Neural cell (in vitro differentiated cells): ENCODE data around the gene PDE10A. TPM values are rescaled to one million over a fixed set of nuclear protein-coding genes. Genes with fewer than 3 reads are reported as not detected.

ENCODE experiments used
- H2AFZ ChIP-seq: fragments of 200-600, 300-800 bp; sonication (generic), shearing (Covaris generic); 2 replicates; pipeline ENCODE4 v1.6.0; 2014; ENCODE audit warnings: low read depth, mild to moderate bottlenecking, antibody characterized with exemption, low read length, moderate library complexity
- H3F3A ChIP-seq: fragments of 200-600 bp; shearing (Covaris generic); 2 replicates; pipeline ENCODE4 v1.6.1; 2016; ENCODE audit warnings: mild to moderate bottlenecking, moderate library complexity, mixed read lengths, antibody characterized with exemption, low read length; ENCODE audit not compliant: insufficient read depth, poor library complexity, severe bottlenecking
- H3K27ac ChIP-seq: fragments of 200-600, 300-800 bp; sonication (generic), shearing (Covaris generic); 2 replicates; pipeline ENCODE4 v1.5.1; 2014; ENCODE audit warnings: mild to moderate bottlenecking, low read length, moderate library complexity
- H3K27me3 ChIP-seq: fragments of 300-800, 200-600 bp; sonication (generic), shearing (Covaris generic); 2 replicates; pipeline ENCODE4 v1.6.0; 2014; ENCODE audit warnings: mild to moderate bottlenecking, low read depth, low read length, moderate library complexity; ENCODE audit not compliant: insufficient read depth
- H3K36me3 ChIP-seq: fragments of 300-800, 200-600 bp; sonication (generic), shearing (Covaris generic); 2 replicates; pipeline ENCODE4 v1.5.1; 2014; ENCODE audit warnings: mild to moderate bottlenecking, antibody characterized with exemption, low read length, moderate library complexity; ENCODE audit not compliant: insufficient read depth
- H3K4me2 ChIP-seq: fragments of 300-800, 200-600 bp; sonication (generic), shearing (Covaris generic); 2 replicates; pipeline ENCODE4 v1.6.0; 2014; ENCODE audit warnings: mild to moderate bottlenecking, low read length
- H3K4me3 ChIP-seq: fragments of 300-800, 200-600 bp; sonication (generic), shearing (Covaris generic); 2 replicates; pipeline ENCODE4 v1.5.1; 2014; ENCODE audit warnings: mild to moderate bottlenecking, low read length, moderate library complexity
- H3K79me2 ChIP-seq: fragments of 200-600 bp; shearing (Covaris generic); replicated peaks from 2 replicates; pipeline ENCODE4 v1.6.0; 2014; ENCODE audit warnings: mild to moderate bottlenecking, low read length, moderate library complexity; ENCODE audit not compliant: insufficient read depth
- H3K9ac ChIP-seq: fragments of 300-800, 200-600 bp; sonication (generic), shearing (Covaris generic); 2 replicates; pipeline ENCODE4 v1.6.1; 2016; ENCODE audit warnings: mild to moderate bottlenecking, low read length, mixed read lengths
- H3K9me2 ChIP-seq: fragments of 200-600 bp; shearing (Covaris generic); 2 replicates; pipeline ENCODE4 v1.6.1; 2016; ENCODE audit warnings: mild to moderate bottlenecking, low read length, mixed read lengths; ENCODE audit not compliant: insufficient read depth
- H3K9me3 ChIP-seq: fragments of 200-600, 300-800 bp; sonication (generic), shearing (Covaris generic); 2 replicates; pipeline ENCODE4 v1.6.1; 2016; ENCODE audit warnings: mild to moderate bottlenecking, mixed run types, low read length, moderate library complexity, mixed read lengths
- H4K20me1 ChIP-seq: fragments of 200-600 bp; shearing (Covaris generic); 2 replicates; pipeline ENCODE4 v1.6.1; 2016; ENCODE audit warnings: mild to moderate bottlenecking, mixed run types; ENCODE audit not compliant: insufficient read depth
- EP300 ChIP-seq: fragments of 450-650 bp; conservative IDR thresholded peaks from 2 replicates; pipeline ENCODE4 v1.6.1; 2014; ENCODE audit warnings: antibody characterized with exemption, mild to moderate bottlenecking, moderate library complexity; ENCODE audit not compliant: poor library complexity, severe bottlenecking
- EZH2 ChIP-seq: fragments of 200-600, 300-800 bp; shearing (Covaris generic), sonication (generic); IDR thresholded peaks from 2 replicates; pipeline ENCODE4 v1.6.1; 2014; ENCODE audit warnings: antibody characterized with exemption, low read length, borderline replicate concordance, mild to moderate bottlenecking; ENCODE audit not compliant: insufficient read depth, poor library complexity, severe bottlenecking
- MXI1 ChIP-seq: fragments of 450-650 bp; conservative IDR thresholded peaks from 2 replicates; pipeline ENCODE4 v1.6.1; 2014; ENCODE audit warnings: antibody characterized with exemption, mild to moderate bottlenecking; ENCODE audit not compliant: poor library complexity, severe bottlenecking
- POLR2AphosphoS5 ChIP-seq: IDR thresholded peaks from 2 replicates; pipeline ENCODE4 v1.6.1; 2012
- RAD21 ChIP-seq: fragments of 450-650 bp; conservative IDR thresholded peaks from 2 replicates; pipeline ENCODE4 v1.6.1; 2014; ENCODE audit warnings: antibody characterized with exemption, mild to moderate bottlenecking, moderate library complexity
- SMC3 ChIP-seq: fragments of 450-650 bp; conservative IDR thresholded peaks from 2 replicates; pipeline ENCODE4 v1.6.1; 2014; ENCODE audit warnings: antibody characterized with exemption, mild to moderate bottlenecking, moderate library complexity; ENCODE audit not compliant: poor library complexity
- TAF1 ChIP-seq: IDR thresholded peaks from 2 replicates; pipeline ENCODE4 v1.6.1; 2012; ENCODE audit warnings: low read depth
- polyA plus RNA-seq: library from polyadenylated mRNA; depleted of rRNA; stranded (reverse); fragments of >200 nt; gene quantifications from 2 replicates; pipeline ENCODE4 v1.2.3, GENCODE V29; 2014
- TF ChIP-seq, protein P1 (sequence below): fragments of 450-650 bp; IDR thresholded peaks from 2 replicates; pipeline ENCODE4 v1.5.1; 2014; ENCODE audit warnings: antibody characterized with exemption, mild to moderate bottlenecking, moderate library complexity; ENCODE audit not compliant: poor library complexity, severe bottlenecking
- TF ChIP-seq, protein P2 (sequence below): IDR thresholded peaks from 2 replicates; pipeline ENCODE4 v1.6.1; 2012; ENCODE audit warnings: borderline replicate concordance

Gene PDE10A
- polyA plus RNA-seq, 1 donor from 2014 or later, result 52.4 TPM

DNA sequence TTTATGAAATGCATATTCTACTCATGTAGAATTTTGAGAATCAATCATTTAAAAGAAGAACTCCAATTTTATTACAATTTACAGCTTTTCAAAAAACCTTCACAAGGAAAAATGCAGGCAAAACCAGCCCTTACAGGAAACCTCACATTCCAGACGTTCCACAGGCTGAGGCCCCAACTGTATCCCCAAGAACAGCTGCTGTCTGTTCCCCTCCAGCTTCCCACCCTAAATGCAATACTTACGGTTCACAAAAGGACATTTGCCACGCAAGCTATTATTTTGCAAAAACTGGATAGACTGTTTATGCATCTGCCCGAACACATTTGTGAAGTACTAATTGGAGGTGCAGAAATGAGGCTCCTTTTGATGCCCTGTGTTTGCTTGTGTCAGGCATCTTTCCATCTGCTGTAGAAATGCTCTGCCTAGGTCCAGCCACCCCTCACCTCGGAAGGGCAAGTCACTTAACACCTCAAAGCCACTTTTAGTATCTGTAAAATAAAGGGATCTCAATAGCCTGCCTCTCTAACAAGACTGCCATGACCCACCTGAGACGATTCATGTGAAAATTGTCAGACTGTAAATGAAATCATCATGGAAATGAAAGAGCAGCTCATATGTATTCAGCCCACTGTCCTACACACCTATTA is 26.5 kb downstream of the PDE10A start:
- TF ChIP-seq POLR2AphosphoS5 (no peak), RAD21 (no peak), TAF1 (no peak), SMC3 (no peak), EZH2 (no peak), MXI1 (no peak), EP300 (no peak)
- TF ChIP-seq, protein P1, sequence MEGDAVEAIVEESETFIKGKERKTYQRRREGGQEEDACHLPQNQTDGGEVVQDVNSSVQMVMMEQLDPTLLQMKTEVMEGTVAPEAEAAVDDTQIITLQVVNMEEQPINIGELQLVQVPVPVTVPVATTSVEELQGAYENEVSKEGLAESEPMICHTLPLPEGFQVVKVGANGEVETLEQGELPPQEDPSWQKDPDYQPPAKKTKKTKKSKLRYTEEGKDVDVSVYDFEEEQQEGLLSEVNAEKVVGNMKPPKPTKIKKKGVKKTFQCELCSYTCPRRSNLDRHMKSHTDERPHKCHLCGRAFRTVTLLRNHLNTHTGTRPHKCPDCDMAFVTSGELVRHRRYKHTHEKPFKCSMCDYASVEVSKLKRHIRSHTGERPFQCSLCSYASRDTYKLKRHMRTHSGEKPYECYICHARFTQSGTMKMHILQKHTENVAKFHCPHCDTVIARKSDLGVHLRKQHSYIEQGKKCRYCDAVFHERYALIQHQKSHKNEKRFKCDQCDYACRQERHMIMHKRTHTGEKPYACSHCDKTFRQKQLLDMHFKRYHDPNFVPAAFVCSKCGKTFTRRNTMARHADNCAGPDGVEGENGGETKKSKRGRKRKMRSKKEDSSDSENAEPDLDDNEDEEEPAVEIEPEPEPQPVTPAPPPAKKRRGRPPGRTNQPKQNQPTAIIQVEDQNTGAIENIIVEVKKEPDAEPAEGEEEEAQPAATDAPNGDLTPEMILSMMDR, result no peak
- TF ChIP-seq, protein P2, sequence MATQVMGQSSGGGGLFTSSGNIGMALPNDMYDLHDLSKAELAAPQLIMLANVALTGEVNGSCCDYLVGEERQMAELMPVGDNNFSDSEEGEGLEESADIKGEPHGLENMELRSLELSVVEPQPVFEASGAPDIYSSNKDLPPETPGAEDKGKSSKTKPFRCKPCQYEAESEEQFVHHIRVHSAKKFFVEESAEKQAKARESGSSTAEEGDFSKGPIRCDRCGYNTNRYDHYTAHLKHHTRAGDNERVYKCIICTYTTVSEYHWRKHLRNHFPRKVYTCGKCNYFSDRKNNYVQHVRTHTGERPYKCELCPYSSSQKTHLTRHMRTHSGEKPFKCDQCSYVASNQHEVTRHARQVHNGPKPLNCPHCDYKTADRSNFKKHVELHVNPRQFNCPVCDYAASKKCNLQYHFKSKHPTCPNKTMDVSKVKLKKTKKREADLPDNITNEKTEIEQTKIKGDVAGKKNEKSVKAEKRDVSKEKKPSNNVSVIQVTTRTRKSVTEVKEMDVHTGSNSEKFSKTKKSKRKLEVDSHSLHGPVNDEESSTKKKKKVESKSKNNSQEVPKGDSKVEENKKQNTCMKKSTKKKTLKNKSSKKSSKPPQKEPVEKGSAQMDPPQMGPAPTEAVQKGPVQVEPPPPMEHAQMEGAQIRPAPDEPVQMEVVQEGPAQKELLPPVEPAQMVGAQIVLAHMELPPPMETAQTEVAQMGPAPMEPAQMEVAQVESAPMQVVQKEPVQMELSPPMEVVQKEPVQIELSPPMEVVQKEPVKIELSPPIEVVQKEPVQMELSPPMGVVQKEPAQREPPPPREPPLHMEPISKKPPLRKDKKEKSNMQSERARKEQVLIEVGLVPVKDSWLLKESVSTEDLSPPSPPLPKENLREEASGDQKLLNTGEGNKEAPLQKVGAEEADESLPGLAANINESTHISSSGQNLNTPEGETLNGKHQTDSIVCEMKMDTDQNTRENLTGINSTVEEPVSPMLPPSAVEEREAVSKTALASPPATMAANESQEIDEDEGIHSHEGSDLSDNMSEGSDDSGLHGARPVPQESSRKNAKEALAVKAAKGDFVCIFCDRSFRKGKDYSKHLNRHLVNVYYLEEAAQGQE, result no peak
- Histone ChIP-seq H3K79me2 (peaks cover 44% of the 10 kb centered on the region), H2AFZ (no peak overlapping the region), H3K9me2 (no peaks in the 10 kb centered on the region), H4K20me1 (peaks cover 3% of the 10 kb centered on the region), H3K4me2 (no peak overlapping the region), H3K9ac (no peak overlapping the region), H3F3A (no peaks in the 10 kb centered on the region), H3K9me3 (no peaks in the 10 kb centered on the region), H3K27me3 (no peaks in the 10 kb centered on the region), H3K4me3 (no peak overlapping the region), H3K27ac (no peak overlapping the region), H3K36me3 (no peaks in the 10 kb centered on the region)

DNA sequence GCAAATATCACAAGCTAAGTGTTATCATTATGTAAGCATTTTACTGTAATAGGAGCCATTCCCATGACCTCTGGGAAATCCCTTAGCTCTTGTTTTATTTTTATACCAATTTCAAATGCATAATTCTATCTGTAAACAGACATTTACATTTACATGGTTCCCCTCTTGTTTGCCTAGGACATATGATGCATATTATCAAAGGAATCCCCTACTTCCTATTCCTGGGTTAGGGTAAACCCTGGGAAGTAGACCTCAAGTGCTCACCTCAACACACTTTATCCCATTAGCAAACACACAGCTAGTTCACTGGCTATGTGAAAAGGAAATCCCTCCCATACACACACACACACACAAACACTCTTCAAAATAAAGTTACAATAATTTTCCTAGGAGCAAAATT is 27.1 kb downstream of the PDE10A start:
- no peak overlapping the region for H3K27ac ChIP-seq
- H3K4me2 ChIP-seq, result no peak overlapping the region
- H3K79me2 ChIP-seq, result peaks cover 48% of the 10 kb centered on the region

More for the DNA sequence above, 27.1 kb downstream of the PDE10A start:
- no peak overlapping the region for H2AFZ ChIP-seq
- H3F3A ChIP-seq, result no peaks in the 10 kb centered on the region
- no peak overlapping the region for H3K4me3 ChIP-seq
- H3K9me3 ChIP-seq, result no peaks in the 10 kb centered on the region
- H3K27me3 ChIP-seq, result no peaks in the 10 kb centered on the region
- peaks cover 3% of the 10 kb centered on the region for H4K20me1 ChIP-seq
- H3K9ac ChIP-seq, result no peak overlapping the region
- H3K36me3 ChIP-seq, result no peaks in the 10 kb centered on the region
- TF ChIP-seq MXI1, result no peak
- H3K9me2 ChIP-seq, result no peaks in the 10 kb centered on the region
